ENCODE data around the gene ODAD3.
"Not testable (repeated sequence)": the region's sequence is repeated elsewhere in the genome, so short reads cannot be mapped to it uniquely, and the experiment has no call there.

Gene ODAD3

DNA sequence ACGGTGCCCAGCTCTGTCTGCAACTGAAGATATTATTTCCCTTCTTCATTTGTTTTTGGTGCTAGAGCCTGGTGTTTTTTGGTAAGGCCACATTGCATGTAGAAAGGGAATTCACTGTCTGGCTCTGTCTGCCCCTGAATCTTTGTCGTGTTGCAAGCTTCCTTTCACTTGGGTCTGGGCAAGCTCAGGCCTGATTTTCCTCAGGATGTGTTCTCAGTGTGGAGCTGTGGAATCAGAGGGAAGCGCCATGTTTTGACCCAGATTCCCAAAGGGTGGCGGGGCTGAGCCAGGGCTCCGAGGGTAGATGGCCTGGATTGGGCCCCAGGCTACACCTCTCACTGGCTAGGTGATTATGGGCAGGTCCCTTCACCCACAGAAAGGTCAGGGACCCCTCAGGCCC is 9.1 kb upstream of the ODAD3 start:
- DNase-seq (ENCODE audit: extremely low spot score): no peak
- ChIA-PET POLR2A (no interaction called here), CTCF (interaction anchor here (0.8 to 3.7 kb wide), 7 partner anchors 8 to 75 kb away, joined by 3 to 19 read pairs (median 5); partner anchors contain the start of genes EPOR, ODAD3 and PRKCSH)
- no peak for TF ChIP-seq CTCF (IDR thresholded peaks at IDR 0.05; ENCODE audit: control extremely low read depth, extremely low read depth, low read depth, missing control alignments)

DNA sequence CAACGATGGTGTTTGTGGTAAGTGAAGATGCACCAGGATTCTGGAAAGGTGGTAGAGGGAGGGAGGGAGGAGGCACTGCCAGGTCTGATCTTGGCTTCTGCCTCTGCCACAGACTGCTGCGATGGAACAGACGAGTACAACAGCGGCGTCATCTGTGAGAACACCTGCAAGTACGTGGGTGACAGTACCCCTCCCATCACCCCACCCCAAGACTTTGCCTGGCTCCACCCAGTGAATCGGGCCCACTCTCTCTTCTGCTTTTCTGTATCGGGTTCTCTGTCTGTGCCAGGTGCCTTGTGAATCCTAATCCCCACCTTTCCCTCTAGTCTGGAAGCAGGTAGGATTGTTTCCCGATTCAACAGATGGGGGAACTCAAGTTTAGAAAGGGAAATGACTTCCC is 3.0 kb upstream of the ODAD3 start:
- CTCF ChIA-PET: interaction anchor here (1.6 kb wide), 1 partner anchor 8 kb away, joined by 4 read pairs; no protein-coding TSS in a partner anchor
- POLR2A ChIA-PET: interaction anchor here (0.7 kb wide), 1 partner anchor 219 kb away, joined by 5 read pairs; no protein-coding TSS in a partner anchor
- DNase-seq (ENCODE audit: extremely low spot score): no peak
- TF ChIP-seq CTCF (IDR thresholded peaks at IDR 0.05; ENCODE audit: control extremely low read depth, extremely low read depth, low read depth, missing control alignments): no peak

GRCh38 chr19:11435833-11436313 is 952 bp upstream of the ODAD3 start:
- ChIA-PET CTCF (interaction anchor here (0.6 to 2.9 kb wide), 21 partner anchors 9 to 342 kb away, joined by 3 to 37 read pairs (median 6); partner anchors contain the start of genes EPOR, RGL3 and SWSAP1), POLR2A (interaction anchor here (0.6 to 1.0 kb wide), 3 partner anchors 55 to 1572 kb away, joined by 5 to 6 read pairs (median 6); no protein-coding TSS in a partner anchor)
- DNase-seq (ENCODE audit: extremely low spot score): no peak
- TF ChIP-seq CTCF (IDR thresholded peaks at IDR 0.05; ENCODE audit: control extremely low read depth, extremely low read depth, low read depth, missing control alignments): no peak

- no peak for TF ChIP-seq CTCF (IDR thresholded peaks at IDR 0.05; ENCODE audit: control extremely low read depth, extremely low read depth, low read depth, missing control alignments)
- no peak for DNase-seq (ENCODE audit: extremely low spot score)
- POLR2A ChIA-PET: interaction anchor here (0.5 to 1.0 kb wide), 3 partner anchors 32 to 1298 kb away, joined by 3 to 6 read pairs (median 4); no protein-coding TSS in a partner anchor
- CTCF ChIA-PET: interaction anchor here (0.7 to 2.9 kb wide), 19 partner anchors 8 to 137 kb away, joined by 3 to 37 read pairs (median 7); partner anchors contain the start of genes EPOR, RGL3 and SWSAP1
Observed at GRCh38 chr19:11434703-11435056, 241 bp downstream of the ODAD3 start.

DNA sequence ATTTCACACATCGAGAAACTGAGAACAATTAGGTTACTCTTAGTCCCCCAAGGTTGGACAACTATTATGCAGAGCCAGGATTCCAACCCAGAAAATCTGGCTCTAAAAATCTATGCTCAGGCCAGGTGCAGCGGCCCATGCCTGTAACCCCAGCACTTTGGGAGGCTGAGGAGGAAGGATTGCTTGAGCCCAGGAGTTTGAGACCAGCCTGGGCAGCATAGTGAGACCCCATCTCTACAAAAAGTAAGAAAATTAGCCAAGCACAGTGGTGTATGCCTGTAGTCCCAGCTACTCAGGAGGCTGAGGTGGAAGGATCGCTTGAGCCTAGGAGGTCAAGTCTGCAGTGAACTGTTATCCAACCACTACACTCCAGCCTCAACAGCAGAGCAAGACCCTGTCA is 1.4 kb downstream of the ODAD3 start:
- DNase-seq (ENCODE audit: extremely low spot score): not testable (repeated sequence)
- CTCF ChIA-PET: interaction anchor here (1.4 to 2.9 kb wide), 2 partner anchors 11 to 17 kb away, joined by 3 to 37 read pairs; no protein-coding TSS in a partner anchor

DNA sequence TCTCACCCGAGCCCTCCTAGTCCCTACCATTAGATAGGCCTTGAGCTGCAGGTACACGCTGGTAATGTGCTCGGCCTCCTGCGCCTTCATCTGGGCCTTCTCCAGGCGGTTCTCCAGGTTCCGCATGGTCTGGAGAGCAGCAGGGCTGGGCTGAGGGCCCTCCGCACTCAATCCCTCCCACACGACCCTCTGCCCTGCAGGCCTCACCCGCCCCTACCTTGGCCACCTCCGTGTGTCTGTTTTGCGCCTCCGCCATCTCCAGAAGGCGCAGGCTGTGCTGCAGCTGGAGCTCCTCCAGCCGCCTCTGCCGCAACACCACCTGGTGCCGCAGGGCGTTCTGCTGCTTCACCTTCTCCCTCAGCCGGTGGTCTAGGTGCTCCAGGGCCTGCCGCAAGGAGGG is 8.3 kb downstream of the ODAD3 start:
- TF ChIP-seq CTCF (IDR thresholded peaks at IDR 0.05; ENCODE audit: control extremely low read depth, extremely low read depth, low read depth, missing control alignments): no peak
- CTCF ChIA-PET: interaction anchor here (1.2 kb wide), 1 partner anchor 8 kb away, joined by 7 read pairs; the partner anchor contains the start of genes ODAD3 and PRKCSH
- no peak for DNase-seq (ENCODE audit: extremely low spot score)
- POLR2A ChIA-PET: no interaction called here

More for the DNA sequence above, 1.4 kb downstream of the ODAD3 start:
- POLR2A ChIA-PET: not testable (repeated sequence)

- no peak for DNase-seq (ENCODE audit: extremely low spot score)
- CTCF ChIA-PET: interaction anchor here (1.2 kb wide), 1 partner anchor 9 kb away, joined by 7 read pairs; the partner anchor contains the start of genes ODAD3 and PRKCSH
- POLR2A ChIA-PET: no interaction called here
- no peak for TF ChIP-seq CTCF (IDR thresholded peaks at IDR 0.05; ENCODE audit: control extremely low read depth, extremely low read depth, low read depth, missing control alignments)
Observed at GRCh38 chr19:11425719-11426457, 9.0 kb downstream of the ODAD3 start.
